PFSK-1 (cell line): Measurements from ENCODE around the gene DCTN2.
A peak's percentile ranks its signal among the peaks of the same experiment; 100 is the strongest.

ENCODE experiments used
- FOXP2 ChIP-seq: optimal IDR thresholded peaks from 2 replicates; pipeline ENCODE3; 2011; ENCODE audit warnings: borderline replicate concordance, control low read depth, inconsistent platforms; ENCODE audit not compliant: insufficient read depth; ENCODE audit errors: extremely low read length, extremely low read depth
- POLR2AphosphoS5 ChIP-seq: IDR thresholded peaks from 2 replicates; pipeline ENCODE4 v1.6.1; 2012; ENCODE audit warnings: low read depth, mild to moderate bottlenecking, control low read depth, low read length, moderate library complexity
- REST ChIP-seq, 2 experiments: IDR thresholded peaks; 2 replicates each; pipeline versions ENCODE4 v1.6.1 to v1.8.0; 2011 to 2012; ENCODE audit warnings: low read depth in 2 of 2, low read length in 2 of 2, control low read depth in 1 of 2, inconsistent platforms in 1 of 2, mild to moderate bottlenecking in 1 of 2, moderate library complexity in 1 of 2; ENCODE audit not compliant: insufficient read depth in 1 of 2
- SIN3A ChIP-seq: IDR thresholded peaks from 2 replicates; pipeline ENCODE4 v1.6.1; 2012; ENCODE audit warnings: mild to moderate bottlenecking, low read length, moderate library complexity, borderline replicate concordance; ENCODE audit not compliant: insufficient read depth
- TAF1 ChIP-seq: IDR thresholded peaks from 2 replicates; pipeline ENCODE4 v1.6.1; 2012; ENCODE audit warnings: low read length, control low read depth, borderline replicate concordance; ENCODE audit not compliant: insufficient read depth

Gene DCTN2

GRCh38 chr12:57522887-57523705 is 23.9 kb downstream of the DCTN2 start:
- TF ChIP-seq TAF1 = no peak
- TF ChIP-seq POLR2AphosphoS5 = peak; percentile 45; the same call in 1 of the 2 replicates

- no peak for TF ChIP-seq REST (IDR thresholded peaks at IDR 0.05; ENCODE audit: insufficient read depth in 1 of 2, low read depth in 2 of 2, low read length in 2 of 2)
- no peak; the same call in 1 of the 2 replicates for TF ChIP-seq SIN3A
- TF ChIP-seq FOXP2 = no peak
- TF ChIP-seq POLR2AphosphoS5 = peak; percentile 50; the same call in 1 of the 2 replicates
- TF ChIP-seq TAF1 = no peak
Observed at GRCh38 chr12:57522011-57522886, 24.7 kb downstream of the DCTN2 start, which contains the start of gene MBD6. Gene MBD6, plus strand, starts transcription at chr12:57522824. Its CDS starts 1,480 bp downstream, at chr12:57524304.

GRCh38 chr12:57521525-57522010 is 25.4 kb downstream of the DCTN2 start:
- TF ChIP-seq POLR2AphosphoS5 = no peak
- no peak for TF ChIP-seq SIN3A
- no peak for TF ChIP-seq FOXP2
- TF ChIP-seq REST (IDR thresholded peaks at IDR 0.05; ENCODE audit: insufficient read depth in 1 of 2, low read depth in 2 of 2, low read length in 2 of 2) = no peak
- TF ChIP-seq TAF1 = no peak

GRCh38 chr12:57520053-57520818 is 26.8 kb downstream of the DCTN2 start, which contains the start of gene DDIT3:
Gene DDIT3, minus strand, starts transcription at chr12:57520514. Its CDS starts 3,108 bp downstream, at chr12:57517406.
- no peak for TF ChIP-seq FOXP2
- TF ChIP-seq TAF1 = peak; percentile 98
- TF ChIP-seq POLR2AphosphoS5 = peak; percentile 99
- TF ChIP-seq SIN3A = peak; percentile 73; the same call in 1 of the 2 replicates
- peak in 1 of 2 experiments; percentile 56; a peak in 1 of 4 replicates for TF ChIP-seq REST (IDR thresholded peaks at IDR 0.05; ENCODE audit: insufficient read depth in 1 of 2, low read depth in 2 of 2, low read length in 2 of 2)

GRCh38 chr12:57519796-57520052 is 27.3 kb downstream of the DCTN2 start:
- no peak for TF ChIP-seq POLR2AphosphoS5
- no peak for TF ChIP-seq SIN3A
- no peak for TF ChIP-seq FOXP2
- no peak for TF ChIP-seq REST (IDR thresholded peaks at IDR 0.05; ENCODE audit: insufficient read depth in 1 of 2, low read depth in 2 of 2, low read length in 2 of 2)
- no peak for TF ChIP-seq TAF1
